Activated naive CD4-positive, alpha-beta T cell treated with anti-CD3 and anti-CD28 coated beads, Interleukin-2, amount 50 U/mL, for 72 hours (primary cell): ENCODE results near the gene ZMYM4. TPM values are rescaled to one million over a fixed set of nuclear protein-coding genes. Genes with fewer than 3 reads are reported as not detected.
A peak's percentile ranks its signal among the peaks of the same experiment; 100 is the strongest.
"Not testable (repeated sequence)": the region's sequence is repeated elsewhere in the genome, so short reads cannot be mapped to it uniquely, and the experiment has no call there.

ENCODE experiments used
- ATAC-seq, 2 donors: fragments of 150-1000 bp; cut with Tn5 transposase; 2 replicates each; pipeline ENCODE4 v1.10.0; 2021; ENCODE audit warnings: mild to moderate bottlenecking in 2 of 2, moderate library complexity in 2 of 2
- DNase-seq, 2 donors: peaks; one replicate each; pipeline ENCODE4 v3.0.0; 2021 to 2022; ENCODE audit warnings: low spot score in 2 of 2
- H3K27ac Mint-ChIP-seq, 2 donors: one replicate each; pipeline ENCODE4 v1.8.0; 2022; ENCODE audit warnings: mild to moderate bottlenecking in 2 of 2, mixed read lengths in 2 of 2
- H3K36me3 Mint-ChIP-seq, 2 donors: one replicate each; pipeline ENCODE4 v1.8.0; 2022; ENCODE audit warnings: mixed read lengths in 2 of 2
- H3K9me3 Mint-ChIP-seq, 2 donors: one replicate each; pipeline ENCODE4 v1.8.0; 2022; ENCODE audit warnings: mixed read lengths in 2 of 2
- total RNA-seq, 2 donors: library from RNA; stranded (reverse); gene quantifications; one replicate each; pipeline ENCODE4 v1.2.3, GENCODE V29; 2022

ZMYM4 gene
- total RNA-seq, result 10 to 100 TPM; 16.5 to 38.0 TPM

DNA sequence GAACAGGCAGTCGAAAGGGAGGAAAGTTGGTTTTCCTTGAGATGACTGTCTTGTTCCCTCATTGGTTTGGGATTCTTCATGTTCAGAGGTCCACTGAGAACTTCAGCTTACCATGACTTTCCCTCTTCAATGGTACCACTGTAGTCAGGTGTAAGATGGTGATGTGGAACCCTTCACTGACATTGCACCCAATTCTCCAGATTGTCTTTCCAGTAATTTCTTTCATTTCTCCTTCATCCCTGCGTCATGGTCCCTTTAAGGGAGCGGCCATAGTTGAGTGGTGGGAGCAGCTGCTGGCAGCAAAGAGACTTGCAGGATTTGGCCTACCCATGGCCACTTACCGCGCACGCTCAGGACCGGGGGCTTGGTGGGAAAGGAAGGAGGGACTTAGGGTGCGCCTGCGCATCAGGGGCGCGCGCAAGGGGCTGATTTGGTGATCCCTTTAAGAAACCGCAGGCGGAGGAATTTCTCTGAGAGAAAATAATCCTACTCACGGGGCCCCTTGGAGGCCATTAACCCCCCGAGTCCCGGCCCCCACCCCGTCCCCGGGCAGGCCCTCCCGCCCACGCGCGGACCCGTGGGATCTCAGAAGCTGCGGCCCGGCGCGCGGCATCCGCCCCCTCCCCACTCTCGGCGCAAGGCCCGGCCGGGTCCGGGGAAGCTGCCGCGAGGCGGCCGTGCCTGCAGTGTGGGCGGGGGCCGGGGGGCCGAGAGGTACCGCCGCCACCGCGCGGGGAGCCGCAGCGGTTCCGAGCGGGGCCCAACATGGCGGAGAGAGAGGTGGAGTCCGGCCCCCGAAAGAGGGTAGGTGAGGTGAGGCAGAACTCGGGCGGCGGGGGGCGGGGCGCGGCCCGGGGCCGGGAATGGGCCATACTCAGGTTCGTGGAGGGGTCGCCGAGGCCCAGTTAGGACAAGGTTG lies at the start of gene ZMYM4:
Gene ZMYM4 (plus strand): TSS at position 428 of the 919 bp plus-strand sequence. CDS start 338 bp downstream, at position 766.
- Mint-ChIP-seq H3K36me3 (peaks cover 5 to 6% of the 10 kb centered on the region in 2 donors), H3K9me3 (peaks cover 3 to 4% of the 10 kb centered on the region in 2 donors), H3K27ac (peak within 1 kb of the TSS; percentile 87 to 92)
- ATAC-seq (peak; percentile 95 to 96), DNase-seq (peak; percentile 82 to 85)

- H3K9me3 Mint-ChIP-seq, result no peaks in the 10 kb centered on the region
- DNase-seq (no peak), ATAC-seq (peak; percentile 33 to 58)
- no peaks in the 10 kb centered on the region for H3K36me3 Mint-ChIP-seq
- H3K27ac Mint-ChIP-seq, result no peak overlapping the region
Observed at GRCh38 chr1:35220976-35221375, 47.5 kb upstream of the ZMYM4 start.

DNA sequence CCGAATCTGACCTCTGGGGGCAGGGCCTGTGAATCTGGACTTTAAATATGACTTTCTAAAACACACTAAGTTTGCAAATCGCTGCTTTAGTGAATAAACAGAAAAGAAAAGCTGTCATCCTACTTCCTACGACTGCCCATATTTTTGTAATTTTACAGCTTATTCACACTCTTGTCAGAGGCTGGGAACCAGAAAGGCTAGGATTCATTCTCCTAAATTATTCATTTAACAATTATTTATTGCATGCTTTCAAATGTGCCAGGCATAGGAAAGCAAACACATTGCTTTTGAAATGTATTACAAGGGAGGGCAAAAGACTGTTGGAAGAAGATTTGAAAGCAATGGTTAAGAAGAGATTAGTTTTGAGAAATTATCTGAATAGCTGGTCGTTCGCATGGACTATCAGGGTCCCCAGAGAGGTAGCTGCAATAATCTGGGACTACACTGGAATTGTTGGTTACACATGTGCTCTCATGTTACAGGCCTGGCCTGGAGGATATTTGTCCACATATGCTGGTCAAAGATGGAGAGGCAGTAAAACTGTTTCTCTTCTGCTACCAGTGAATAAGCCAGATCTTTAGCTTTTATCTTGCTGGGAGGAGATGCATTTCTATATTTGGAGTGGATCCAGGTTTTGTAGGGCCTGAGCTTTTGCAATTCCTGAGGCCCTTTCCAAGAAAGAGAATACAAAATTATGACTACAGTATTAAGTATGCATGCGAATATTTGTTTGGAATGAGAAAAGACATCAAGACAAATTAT lies 46.0 kb upstream of the ZMYM4 start:
- ATAC-seq (no peak), DNase-seq (no peak)
- Mint-ChIP-seq H3K27ac (no peak overlapping the region), H3K9me3 (no peaks in the 10 kb centered on the region), H3K36me3 (no peaks in the 10 kb centered on the region)

GRCh38 chr1:35223084-35223630 lies 45.4 kb upstream of the ZMYM4 start:
- Mint-ChIP-seq H3K36me3 (no peaks in the 10 kb centered on the region), H3K27ac (no peak overlapping the region), H3K9me3 (no peaks in the 10 kb centered on the region)
- ATAC-seq (no peak), DNase-seq (no peak)

DNA sequence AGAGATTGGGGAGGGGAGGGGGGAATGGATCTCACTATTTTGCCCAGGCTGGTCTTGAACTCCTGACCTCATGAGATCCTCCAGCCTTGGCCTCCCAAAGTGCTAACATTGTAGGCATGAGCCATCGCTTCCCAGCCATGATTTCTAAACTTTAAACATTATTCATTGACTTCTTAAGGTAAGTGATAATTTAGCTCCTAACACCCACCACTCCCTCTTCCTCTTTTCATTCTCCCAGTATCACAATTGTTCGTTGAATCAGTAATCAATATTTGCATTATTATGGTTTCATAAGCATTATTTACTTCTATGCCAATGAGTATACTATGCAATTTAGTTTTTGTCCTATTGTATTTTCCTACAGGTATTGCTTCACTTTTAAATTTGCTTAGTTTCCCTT lies 42.0 kb upstream of the ZMYM4 start:
- Mint-ChIP-seq H3K36me3 (no peaks in the 10 kb centered on the region), H3K27ac (no peak overlapping the region), H3K9me3 (no peaks in the 10 kb centered on the region)
- ATAC-seq (no peak), DNase-seq (no peak)

- DNase-seq, result no peak
- H3K36me3 Mint-ChIP-seq, result no peaks in the 10 kb centered on the region
- no peak overlapping the region for H3K27ac Mint-ChIP-seq
- ATAC-seq, result peak in 1 of 2 donors; percentile 31
- no peaks in the 10 kb centered on the region for H3K9me3 Mint-ChIP-seq
Observed at GRCh38 chr1:35229587-35230360, 38.7 kb upstream of the ZMYM4 start.

- Mint-ChIP-seq H3K27ac (no peak overlapping the region), H3K9me3 (no peaks in the 10 kb centered on the region), H3K36me3 (no peaks in the 10 kb centered on the region)
- ATAC-seq, result no peak
- DNase-seq, result no peak
Observed at GRCh38 chr1:35231287-35231686, 37.2 kb upstream of the ZMYM4 start.

DNA sequence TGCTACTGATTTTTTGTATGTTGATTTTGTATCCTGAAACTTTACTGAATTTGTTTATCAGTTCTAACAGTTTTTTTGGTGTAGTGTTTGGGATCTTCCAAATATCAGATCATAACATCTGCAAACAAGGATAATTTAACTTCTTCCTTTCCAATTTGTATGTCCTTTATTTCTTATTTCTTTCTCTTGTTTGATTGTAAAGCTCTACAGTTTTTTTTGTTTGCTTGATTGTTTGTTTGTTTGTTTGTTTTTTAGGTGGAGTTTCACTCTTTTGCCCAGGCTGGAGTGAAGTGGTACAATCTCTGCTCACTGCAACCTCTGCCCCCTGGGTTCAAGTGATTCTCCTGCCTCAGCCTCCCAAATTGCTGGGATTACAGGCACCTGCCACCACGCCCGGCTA lies 31.7 kb upstream of the ZMYM4 start:
- not testable (repeated sequence) for H3K9me3 Mint-ChIP-seq, ATAC-seq

GRCh38 chr1:35243691-35244090 lies 24.8 kb upstream of the ZMYM4 start:
- H3K36me3 Mint-ChIP-seq, result no peaks in the 10 kb centered on the region
- DNase-seq, result no peak
- H3K27ac Mint-ChIP-seq, result no peak overlapping the region
- no peaks in the 10 kb centered on the region for H3K9me3 Mint-ChIP-seq
- no peak for ATAC-seq

More for the DNA sequence above, 31.7 kb upstream of the ZMYM4 start:
- DNase-seq, H3K27ac Mint-ChIP-seq, H3K36me3 Mint-ChIP-seq: not testable (repeated sequence)

GRCh38 chr1:35247256-35247655 lies 21.3 kb upstream of the ZMYM4 start:
- DNase-seq (no peak), ATAC-seq (no peak)
- Mint-ChIP-seq H3K9me3 (no peaks in the 10 kb centered on the region), H3K27ac (no peak overlapping the region), H3K36me3 (no peaks in the 10 kb centered on the region)

GRCh38 chr1:35253941-35254340 lies 14.6 kb upstream of the ZMYM4 start:
- Mint-ChIP-seq H3K36me3 (no peaks in the 10 kb centered on the region), H3K27ac (no peak overlapping the region)

GRCh38 chr1:35255276-35255675 lies 13.2 kb upstream of the ZMYM4 start:
- DNase-seq (no peak), ATAC-seq (no peak)
- Mint-ChIP-seq H3K9me3 (no peaks in the 10 kb centered on the region), H3K36me3 (no peaks in the 10 kb centered on the region), H3K27ac (no peak overlapping the region)

More at GRCh38 chr1:35253941-35254340, 14.6 kb upstream of the ZMYM4 start:
- ATAC-seq (no peak), DNase-seq (no peak)
- no peaks in the 10 kb centered on the region for H3K9me3 Mint-ChIP-seq

- DNase-seq (no peak), ATAC-seq (no peak)
- Mint-ChIP-seq H3K27ac (no peak overlapping the region), H3K36me3 (no peaks in the 10 kb centered on the region), H3K9me3 (no peaks in the 10 kb centered on the region)
Observed at GRCh38 chr1:35259561-35259960, 8.9 kb upstream of the ZMYM4 start.

DNA sequence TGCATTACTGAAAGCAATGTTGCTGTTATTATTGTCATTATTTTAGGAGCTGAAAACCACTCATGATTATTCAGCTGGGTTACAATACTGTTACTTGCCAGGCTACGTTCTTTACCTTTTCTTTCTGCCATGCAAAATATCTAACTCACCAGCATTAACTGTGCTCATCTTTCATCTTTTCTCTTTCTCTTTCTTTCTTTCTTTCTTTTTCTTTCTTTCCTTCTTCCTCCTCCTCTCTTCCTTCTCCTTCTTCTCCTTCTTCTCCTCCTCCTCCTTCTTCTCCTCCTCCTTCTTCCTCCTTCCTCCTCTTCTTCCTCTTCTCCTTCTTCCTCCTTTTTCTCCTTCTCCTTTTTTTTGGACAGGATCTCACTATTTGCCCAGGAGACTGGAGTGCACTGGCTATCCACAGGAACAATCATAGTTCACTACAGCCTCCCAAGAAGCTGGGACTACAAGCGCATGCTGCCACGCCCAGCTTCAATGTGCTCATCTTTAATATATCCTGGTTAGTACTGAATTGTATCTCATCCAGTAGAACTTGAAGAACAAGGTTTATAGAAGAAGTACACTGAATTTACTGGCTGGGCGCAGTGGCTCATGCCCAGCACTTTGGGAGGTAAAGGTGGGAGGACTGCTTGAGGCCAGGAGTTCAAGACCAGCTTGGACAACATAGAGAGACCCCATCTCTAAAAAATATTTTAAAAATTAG lies 6.9 kb upstream of the ZMYM4 start:
- Mint-ChIP-seq H3K27ac (no peak overlapping the region), H3K36me3 (no peaks in the 10 kb centered on the region), H3K9me3 (no peaks in the 10 kb centered on the region)
- no peak for ATAC-seq
- no peak for DNase-seq

GRCh38 chr1:35264035-35264434 lies 4.5 kb upstream of the ZMYM4 start:
- DNase-seq (no peak), ATAC-seq (no peak)
- Mint-ChIP-seq H3K27ac (peak overlapping the region in 1 of 2 donors; percentile 33), H3K9me3 (peaks cover 3 to 4% of the 10 kb centered on the region in 2 donors), H3K36me3 (peaks cover 0 to 6% of the 10 kb centered on the region in 2 donors)

GRCh38 chr1:35264871-35265270 lies 3.6 kb upstream of the ZMYM4 start:
- Mint-ChIP-seq H3K27ac (no peak overlapping the region), H3K36me3 (peaks cover 0 to 6% of the 10 kb centered on the region in 2 donors), H3K9me3 (peaks cover 3 to 4% of the 10 kb centered on the region in 2 donors)
- no peak for ATAC-seq
- no peak for DNase-seq
